HG02840 (cell line): ENCODE data around the gene CDH4.
"Not testable (repeated sequence)": the region's sequence is repeated elsewhere in the genome, so short reads cannot be mapped to it uniquely, and the experiment has no call there.

Source experiments
- ATAC-seq: cut with Tn5 transposase; IDR thresholded peaks from one replicate; pipeline ENCODE4 v1.9.1; 2021; ENCODE audit warnings: mild to moderate bottlenecking, moderate library complexity, moderate number of reproducible peaks; ENCODE audit not compliant: unreplicated experiment, low FRiP score

The CDH4 gene

GRCh38 chr20:61477451-61477861, 225.4 kb downstream of the CDH4 start:
- ATAC-seq = no peak

DNA sequence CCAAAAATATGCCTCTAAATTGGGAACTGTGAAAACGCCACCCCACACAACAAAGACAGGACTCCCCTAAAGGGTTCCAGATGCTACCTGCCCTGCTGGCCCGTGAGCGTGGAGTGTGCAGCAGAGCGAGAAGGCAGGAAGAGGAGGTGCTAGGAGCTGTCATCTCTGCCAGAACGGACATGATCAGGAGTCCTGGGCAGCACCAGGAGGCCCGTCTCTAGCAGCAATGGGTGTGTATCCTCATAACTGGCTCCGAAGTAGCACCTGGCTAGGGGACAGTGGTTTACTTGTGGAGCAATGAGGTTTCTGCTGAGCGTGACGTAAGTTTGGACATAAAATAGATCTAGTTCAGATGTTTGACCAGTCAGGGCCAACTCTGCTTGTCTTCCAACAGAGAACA, 226.0 kb downstream of the CDH4 start:
- ATAC-seq = no peak

DNA sequence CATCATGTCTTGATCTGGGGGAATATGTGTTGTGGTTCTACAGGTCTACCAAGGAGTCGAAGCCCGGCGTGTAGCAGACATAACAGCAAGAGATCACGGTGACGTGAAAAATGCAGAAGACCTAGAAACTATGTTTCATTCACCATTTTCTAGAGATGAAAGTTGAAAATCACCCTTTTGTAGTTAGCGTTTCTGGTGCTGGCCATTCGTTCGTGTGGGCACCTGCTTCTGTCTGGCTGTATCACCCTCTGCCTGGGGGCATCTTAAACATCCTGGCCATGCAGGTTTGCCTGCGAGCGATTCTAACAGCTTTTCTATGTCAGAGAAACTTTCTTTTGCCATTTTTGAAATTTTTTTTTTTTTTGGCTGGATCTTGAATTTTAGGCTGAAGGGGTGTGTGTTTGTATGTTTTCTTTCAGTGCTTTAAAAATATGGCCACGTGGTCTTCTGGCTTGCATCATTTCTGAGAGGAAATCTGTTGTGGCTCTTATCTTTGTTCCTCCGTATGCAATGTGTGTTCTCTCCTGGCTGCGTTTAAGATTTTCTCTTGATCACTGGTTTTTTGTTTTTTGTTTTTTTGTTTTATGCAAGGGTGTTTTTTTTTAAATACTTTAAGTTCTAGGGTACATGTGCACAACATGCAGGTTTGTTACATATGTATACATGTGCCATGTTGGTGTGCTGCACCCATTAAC, 226.7 kb downstream of the CDH4 start:
- no peak for ATAC-seq

GRCh38 chr20:61479433-61479832, 227.4 kb downstream of the CDH4 start:
- not testable (repeated sequence) for ATAC-seq

DNA sequence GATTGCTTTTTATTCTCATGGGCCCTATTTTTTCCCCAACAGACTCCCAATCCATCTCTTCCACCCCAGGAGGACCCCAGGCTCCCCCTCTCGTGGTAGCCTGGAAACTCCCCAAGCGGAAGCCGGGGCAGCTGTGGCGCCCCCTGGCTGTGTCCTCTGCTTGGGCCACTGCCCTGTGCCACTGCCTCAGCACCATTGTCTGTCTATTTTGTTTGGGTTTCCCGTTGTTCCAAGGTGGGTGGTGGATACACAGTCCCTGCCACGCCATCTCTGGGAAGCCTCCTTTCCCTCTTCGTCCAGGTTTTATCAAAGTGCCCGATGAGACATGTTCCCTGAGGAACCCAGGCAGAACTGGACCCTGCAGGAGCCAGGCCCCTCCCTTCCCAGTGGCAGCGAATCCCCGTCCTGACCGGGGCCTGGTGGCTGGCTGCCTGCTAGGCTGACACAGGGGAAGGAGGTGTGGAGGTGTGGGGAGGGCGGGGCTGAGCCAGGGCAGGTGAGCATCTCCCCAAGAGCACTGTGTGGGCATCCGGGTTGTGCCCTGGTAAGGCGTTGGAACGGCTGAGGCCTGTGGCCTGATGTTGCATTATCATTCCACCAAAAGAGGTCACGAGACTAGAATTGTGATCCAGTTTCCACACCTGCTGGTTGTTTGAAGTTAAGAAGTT, 228.2 kb downstream of the CDH4 start:
- no peak for ATAC-seq

DNA sequence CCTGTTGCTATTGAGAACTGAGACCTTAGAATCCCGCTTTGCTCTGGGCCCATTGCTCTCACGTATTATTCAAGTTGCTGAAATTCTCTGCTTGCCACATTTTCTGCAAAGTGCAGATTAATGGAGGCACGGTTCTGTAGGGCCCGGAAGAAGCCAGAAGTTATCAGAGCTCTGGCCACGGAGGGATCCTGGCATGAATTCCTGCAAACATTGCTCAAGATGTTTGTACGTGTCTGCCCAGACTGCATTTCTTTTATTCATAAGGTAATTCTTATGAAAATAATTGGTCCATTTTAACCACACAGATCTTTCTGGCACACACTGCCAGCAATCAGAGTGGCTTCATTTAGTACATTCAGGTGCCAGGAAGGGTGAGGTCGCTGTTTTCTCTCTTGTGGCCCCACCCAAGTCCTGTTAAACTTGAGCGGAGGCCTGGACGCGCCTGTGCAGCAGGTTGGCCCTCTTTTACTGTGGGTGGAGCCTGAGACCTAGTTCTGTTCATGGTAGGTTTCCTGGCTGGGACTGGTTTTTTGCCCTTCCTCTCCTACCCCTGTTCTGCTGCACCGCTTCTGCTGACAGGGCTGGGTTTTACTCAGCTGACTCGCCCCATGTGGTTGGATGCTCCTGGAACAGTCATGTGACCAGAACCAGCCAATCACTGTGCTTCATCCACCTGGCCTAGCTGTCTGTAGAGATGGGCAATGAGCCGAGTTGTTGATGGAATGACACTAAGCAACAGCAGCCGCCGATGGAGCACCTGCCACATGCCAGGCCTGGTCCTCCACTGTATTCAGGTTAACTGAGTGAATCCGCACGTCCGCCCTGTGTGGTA, 230.2 kb downstream of the CDH4 start:
- no peak for ATAC-seq

GRCh38 chr20:61482901-61483300, 230.8 kb downstream of the CDH4 start:
- ATAC-seq = no peak

DNA sequence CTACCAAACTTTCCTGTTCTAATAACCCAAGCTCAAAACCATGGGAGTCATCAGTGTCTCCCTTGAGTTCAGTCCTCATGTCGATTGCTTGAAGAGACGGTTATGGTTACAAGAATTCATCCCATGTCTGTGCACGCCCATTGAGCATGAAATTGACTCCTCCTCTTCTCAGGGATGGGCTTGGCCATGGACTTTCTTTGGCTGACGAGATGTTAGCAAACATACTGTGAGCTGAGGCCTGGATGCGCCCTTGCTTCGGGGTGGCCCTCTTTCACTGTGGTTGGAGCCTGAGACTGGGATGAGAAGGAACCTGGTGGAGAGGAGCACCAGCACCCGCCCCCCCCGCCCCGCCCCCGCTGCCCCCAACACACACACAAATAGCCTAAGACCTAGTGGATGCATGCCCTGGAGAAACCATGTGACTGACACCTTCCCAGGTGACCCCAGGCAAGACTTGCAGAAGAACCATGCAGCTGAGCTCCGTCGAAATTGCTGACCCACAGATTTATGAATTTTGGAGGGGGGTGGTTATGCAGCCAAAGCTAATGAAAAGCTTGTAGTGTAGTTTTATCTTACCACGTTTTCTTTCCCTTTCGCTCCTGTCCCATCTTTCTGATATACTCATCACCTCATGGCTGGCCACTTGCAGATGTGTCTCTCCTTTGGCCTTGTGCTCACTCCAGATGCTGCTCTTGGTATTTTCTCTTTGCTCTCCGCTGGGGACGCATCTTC, 231.4 kb downstream of the CDH4 start:
- ATAC-seq = no peak

DNA sequence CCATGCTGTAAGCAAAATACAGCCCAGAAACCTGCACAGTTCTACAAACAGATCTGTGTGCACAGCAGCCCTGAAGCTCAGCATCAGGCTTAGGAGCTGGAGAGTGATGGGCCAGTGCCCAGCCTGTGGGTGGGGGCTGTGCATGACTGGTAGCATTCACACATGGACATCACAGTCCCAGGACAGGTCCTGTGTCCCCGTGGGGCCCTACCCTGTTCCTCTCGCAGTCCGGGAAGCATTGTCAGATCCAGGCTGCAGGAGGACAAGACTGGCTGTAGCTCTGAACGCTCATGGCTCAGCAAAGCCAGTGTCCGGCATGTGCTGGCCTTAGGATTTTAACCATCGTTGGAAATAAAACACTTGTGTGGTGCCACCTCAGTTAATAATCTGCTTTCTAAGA, 234.1 kb downstream of the CDH4 start:
- ATAC-seq = no peak

DNA sequence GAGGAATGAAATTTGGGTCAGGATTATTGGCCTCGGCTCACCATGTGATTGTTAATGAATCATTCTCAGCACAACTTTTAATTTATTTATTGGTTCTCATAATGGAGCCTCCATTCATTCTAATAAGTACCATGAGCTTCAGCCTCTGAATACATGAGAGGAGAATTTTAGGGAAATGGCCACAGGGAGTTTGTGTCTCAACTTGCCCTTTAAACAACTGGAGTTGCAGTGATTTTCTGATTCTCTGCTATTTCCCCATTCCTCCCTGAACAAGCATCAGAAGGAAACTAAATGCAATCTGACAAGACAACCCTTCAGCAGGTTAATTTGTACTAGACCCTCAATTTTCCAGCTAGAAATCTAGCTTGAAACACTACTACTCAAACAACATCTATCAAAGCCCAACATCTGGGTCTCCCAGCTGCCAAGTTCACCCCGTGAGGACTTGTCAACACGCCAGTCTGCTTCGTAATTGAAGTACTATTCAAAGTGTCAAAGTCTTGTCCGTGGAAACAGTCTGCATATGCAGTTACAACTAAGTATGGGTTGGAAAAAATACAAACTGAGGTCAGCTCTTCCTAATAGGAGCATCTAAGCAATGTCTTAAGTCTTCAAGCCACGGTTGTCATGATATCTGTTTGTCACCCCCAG, 235.4 kb downstream of the CDH4 start:
- ATAC-seq = no peak

DNA sequence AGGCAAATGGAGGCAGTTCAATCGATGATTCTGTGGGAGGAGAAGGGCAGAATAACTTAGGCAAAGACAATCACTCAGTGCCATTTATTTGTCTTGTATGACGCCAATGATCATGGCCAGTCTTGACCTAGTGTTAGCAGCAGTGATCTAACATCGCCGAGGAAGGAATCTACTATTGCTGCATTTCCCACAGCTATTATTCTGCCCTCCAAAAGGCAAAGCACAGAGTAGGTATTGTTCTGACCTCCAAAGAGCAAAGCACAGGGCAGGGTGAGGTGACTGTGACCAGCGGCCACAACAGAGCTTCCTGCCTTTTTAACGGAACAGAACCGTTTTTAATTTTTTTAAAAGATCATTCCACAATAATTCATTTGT, 235.9 kb downstream of the CDH4 start:
- ATAC-seq = no peak

DNA sequence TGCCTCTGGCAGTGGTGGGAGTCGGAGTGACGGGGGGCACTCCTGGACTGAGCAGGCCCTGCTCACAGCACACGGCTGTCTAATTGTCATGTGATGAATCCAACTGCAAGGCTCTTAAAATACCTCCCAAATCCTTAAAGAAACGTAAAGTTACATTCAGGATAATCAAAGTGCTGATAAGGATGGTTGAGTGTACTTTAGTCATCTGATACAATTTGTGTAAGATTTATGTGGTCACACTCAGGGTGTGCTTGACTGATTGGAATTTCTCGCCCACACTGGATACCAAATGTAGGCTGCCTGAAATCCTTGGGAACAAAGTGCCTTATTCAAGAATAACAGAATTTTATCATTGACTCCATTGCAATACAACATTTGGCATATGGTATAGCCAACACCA, 238.7 kb downstream of the CDH4 start:
- ATAC-seq = no peak

DNA sequence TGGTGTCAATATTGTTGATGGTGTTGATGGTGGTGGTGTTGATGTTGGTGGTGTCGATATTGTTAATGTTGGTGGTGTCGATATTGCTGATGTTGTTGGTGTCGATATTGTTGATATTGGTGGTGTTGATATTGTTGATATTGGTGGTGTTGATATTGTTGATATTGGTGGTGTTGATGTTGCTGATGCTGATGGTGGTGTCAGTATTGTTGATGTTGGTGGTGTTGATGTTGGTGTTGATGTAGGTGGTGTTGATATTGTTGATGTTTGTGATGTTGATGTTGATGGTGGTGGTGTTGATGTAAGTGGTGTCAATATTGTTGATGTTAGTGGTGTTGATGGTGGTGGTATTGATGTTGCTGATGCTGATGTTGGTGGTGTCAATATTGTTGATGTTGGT, 240.0 kb downstream of the CDH4 start:
- ATAC-seq = no peak

GRCh38 chr20:61493798-61494305, 241.8 kb downstream of the CDH4 start:
- ATAC-seq = no peak

DNA sequence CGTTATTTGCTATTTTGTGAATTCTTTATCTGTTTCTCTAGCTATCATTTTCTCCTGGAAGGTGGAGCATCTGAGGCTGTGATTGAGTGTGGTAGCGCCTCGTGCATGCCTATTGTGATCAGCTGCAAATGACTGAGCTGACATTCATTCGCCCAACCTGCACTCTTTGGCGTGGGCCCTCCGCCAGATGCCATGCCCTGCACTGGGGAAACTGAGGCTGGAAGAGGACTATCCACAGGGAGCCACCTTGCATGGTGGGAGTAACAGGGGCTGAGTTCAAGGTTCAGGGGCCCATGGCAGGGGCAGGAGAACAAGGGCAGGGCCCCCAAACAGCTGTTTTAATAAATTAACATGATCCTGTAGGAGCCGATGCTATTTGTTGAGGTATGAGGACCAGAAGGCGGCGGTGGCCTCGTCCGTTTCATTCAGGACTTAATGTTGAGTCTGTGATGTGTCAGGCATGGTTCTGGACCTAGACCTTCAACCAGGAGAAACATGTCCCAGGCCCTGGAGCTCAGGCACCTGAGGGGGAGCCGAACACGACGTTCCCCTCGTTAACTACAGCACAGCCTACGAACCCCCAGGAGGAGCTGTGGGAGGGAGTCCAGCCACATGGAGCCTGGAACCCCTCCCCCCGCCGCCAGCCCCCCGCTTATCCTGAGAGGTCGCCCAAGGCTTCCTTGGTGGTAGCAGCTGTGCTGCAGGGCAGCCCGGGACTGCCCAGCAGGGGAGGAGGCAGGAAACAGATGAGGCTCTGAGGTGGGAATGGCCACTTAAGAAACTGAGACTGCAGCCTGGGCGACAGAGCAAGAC, 242.9 kb downstream of the CDH4 start:
- ATAC-seq = no peak

GRCh38 chr20:61497029-61497627, 245.1 kb downstream of the CDH4 start:
- no peak for ATAC-seq

GRCh38 chr20:61499859-61500554, 247.9 kb downstream of the CDH4 start:
- no peak for ATAC-seq

DNA sequence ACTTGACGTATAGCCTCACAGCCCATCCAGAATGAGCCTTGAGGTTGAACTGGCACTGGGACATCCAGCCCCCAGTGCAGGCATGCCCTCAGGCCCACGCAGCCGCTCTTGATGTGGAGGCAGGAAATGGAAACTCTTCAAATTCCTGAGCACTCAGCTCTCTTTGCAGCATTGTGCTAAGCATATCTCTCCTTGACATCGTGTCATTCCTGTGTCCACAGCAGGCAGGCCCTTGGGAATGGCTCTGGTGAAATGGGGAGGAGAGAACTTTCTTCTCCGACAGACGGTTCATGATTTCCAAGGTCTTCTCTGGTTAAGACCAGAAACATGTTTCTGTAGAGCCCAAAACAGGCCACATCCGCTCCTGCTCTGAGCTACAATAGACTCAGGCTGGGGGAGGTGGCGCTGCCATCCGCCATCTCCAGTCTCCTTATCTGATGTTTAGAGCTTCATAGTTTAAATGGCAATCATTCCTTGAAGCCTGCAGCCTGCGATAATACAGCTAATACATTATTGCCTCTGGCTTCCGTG, 248.8 kb downstream of the CDH4 start:
- ATAC-seq = no peak
